Measurements from ENCODE around the gene GUCY1B1. TPM values are rescaled to one million over a fixed set of nuclear protein-coding genes. Genes with fewer than 3 reads are reported as not detected.

The GUCY1B1 gene
- total and polyA plus RNA-seq, 11 donors: 12.5 to 30.7 (median 18.5) TPM

GRCh38 chr4:155763551-155763950 lies 4.7 kb downstream of the GUCY1B1 start:
- peaks cover 0 to 14% (median 0%) of the 10 kb centered on the region in 9 donors for H3K36me3 ChIP-seq
- ATAC-seq (no peak), DNase-seq (no peak)
- peaks cover 0 to 6% (median 0%) of the 10 kb centered on the region in 9 donors for H3K27me3 ChIP-seq
- no peak overlapping the region for H3K27ac ChIP-seq
- H3K4me3 ChIP-seq: no peak overlapping the region
- H3K9me3 ChIP-seq: no peaks in the 10 kb centered on the region
- no peak for TF ChIP-seq POLR2A (IDR thresholded peaks at IDR 0.05)
- TF ChIP-seq, protein P1, sequence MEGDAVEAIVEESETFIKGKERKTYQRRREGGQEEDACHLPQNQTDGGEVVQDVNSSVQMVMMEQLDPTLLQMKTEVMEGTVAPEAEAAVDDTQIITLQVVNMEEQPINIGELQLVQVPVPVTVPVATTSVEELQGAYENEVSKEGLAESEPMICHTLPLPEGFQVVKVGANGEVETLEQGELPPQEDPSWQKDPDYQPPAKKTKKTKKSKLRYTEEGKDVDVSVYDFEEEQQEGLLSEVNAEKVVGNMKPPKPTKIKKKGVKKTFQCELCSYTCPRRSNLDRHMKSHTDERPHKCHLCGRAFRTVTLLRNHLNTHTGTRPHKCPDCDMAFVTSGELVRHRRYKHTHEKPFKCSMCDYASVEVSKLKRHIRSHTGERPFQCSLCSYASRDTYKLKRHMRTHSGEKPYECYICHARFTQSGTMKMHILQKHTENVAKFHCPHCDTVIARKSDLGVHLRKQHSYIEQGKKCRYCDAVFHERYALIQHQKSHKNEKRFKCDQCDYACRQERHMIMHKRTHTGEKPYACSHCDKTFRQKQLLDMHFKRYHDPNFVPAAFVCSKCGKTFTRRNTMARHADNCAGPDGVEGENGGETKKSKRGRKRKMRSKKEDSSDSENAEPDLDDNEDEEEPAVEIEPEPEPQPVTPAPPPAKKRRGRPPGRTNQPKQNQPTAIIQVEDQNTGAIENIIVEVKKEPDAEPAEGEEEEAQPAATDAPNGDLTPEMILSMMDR (IDR thresholded peaks at IDR 0.05): no peak
- peaks cover 0 to 22% (median 4%) of the 10 kb centered on the region in 12 donors for H3K4me1 ChIP-seq
- 84 to 92% (median 87%) methylated on average over 2 of the region's 2 CpGs for WGBS, 4 donors
- intact Hi-C loops (cut with DNase I): loop anchor here in 2 of 10 donors (5.0 to 10.0 kb wide), 2 partner anchors 89 to 96 kb away; partner anchors contain the start of gene GUCY1A1 (in 1 of the 2)

DNA sequence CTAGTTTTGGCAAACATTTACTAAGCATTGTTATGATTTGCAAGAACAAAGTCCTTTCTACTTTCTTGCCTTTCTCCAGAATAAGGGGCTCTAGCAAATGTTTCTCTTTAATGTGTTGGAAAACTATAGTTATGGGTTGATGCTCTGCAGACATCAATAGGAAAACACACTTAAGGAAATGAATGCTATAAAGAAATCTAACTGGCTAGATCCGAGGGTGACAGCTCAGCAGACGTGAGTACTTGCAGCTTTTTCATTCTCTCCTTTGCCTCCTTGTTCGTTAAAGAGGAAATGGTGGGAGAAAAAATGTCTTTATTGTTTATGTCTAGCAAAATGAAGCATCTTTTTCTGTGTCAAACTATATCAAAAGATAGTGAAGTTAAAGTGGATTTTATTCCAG lies 6.3 kb downstream of the GUCY1B1 start:
- intact Hi-C loops (cut with DNase I): loop anchor here in 1 of 10 donors (10.0 kb wide), 1 partner anchor 90 kb away; no protein-coding TSS in a partner anchor
- H3K9me3 ChIP-seq: no peaks in the 10 kb centered on the region
- no peak overlapping the region for H3K4me3 ChIP-seq
- H3K27me3 ChIP-seq: no peaks in the 10 kb centered on the region
- peak overlapping the region in 1 of 12 donors; percentile 2 for H3K27ac ChIP-seq
- no peak for ATAC-seq
- no peak for DNase-seq
- peaks cover 0 to 14% (median 0%) of the 10 kb centered on the region in 9 donors for H3K36me3 ChIP-seq
- no peak for TF ChIP-seq POLR2A (IDR thresholded peaks at IDR 0.05)
- TF ChIP-seq, protein P1 (IDR thresholded peaks at IDR 0.05): no peak
- H3K4me1 ChIP-seq: peaks cover 0 to 27% (median 4%) of the 10 kb centered on the region in 12 donors
- WGBS, 4 donors: 69 to 76% (median 72%) methylated on average over 3 of the region's 3 CpGs

DNA sequence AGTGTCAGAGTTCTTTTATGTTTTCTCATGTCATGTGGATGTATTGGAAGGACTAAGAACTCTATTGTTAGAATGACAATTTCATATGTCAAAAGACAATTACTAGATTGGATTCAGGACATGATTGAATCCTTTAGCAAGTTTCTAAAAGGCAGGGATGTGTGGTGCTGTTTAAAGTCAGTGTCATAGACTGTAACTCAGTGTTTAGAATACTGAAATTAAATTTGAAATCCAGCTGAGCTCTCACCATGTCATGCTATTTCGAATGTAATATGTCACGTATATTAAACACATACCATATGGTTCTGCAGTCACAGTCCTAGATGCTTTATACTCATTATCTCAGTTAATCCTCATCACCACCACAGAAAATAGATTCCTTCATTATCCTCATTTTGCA lies 7.8 kb downstream of the GUCY1B1 start:
- H3K27me3 ChIP-seq: no peaks in the 10 kb centered on the region
- no peak overlapping the region for H3K27ac ChIP-seq
- no peaks in the 10 kb centered on the region for H3K9me3 ChIP-seq
- TF ChIP-seq, protein P1 (IDR thresholded peaks at IDR 0.05): no peak
- TF ChIP-seq POLR2A (IDR thresholded peaks at IDR 0.05): no peak
- peaks cover 0 to 14% (median 0%) of the 10 kb centered on the region in 9 donors for H3K36me3 ChIP-seq
- intact Hi-C loops (cut with DNase I): loop anchor here in 1 of 10 donors (10.0 kb wide), 1 partner anchor 92 kb away; no protein-coding TSS in a partner anchor
- no peak overlapping the region for H3K4me3 ChIP-seq
- ATAC-seq (no peak), DNase-seq (no peak)
- peaks cover 0 to 23% (median 0%) of the 10 kb centered on the region in 12 donors for H3K4me1 ChIP-seq
- 78 to 88% (median 82%) methylated on average over 2 of the region's 2 CpGs for WGBS, 4 donors

- TF ChIP-seq, protein P1 (IDR thresholded peaks at IDR 0.05): no peak
- TF ChIP-seq POLR2A (IDR thresholded peaks at IDR 0.05): no peak
- DNase-seq: no peak
- Histone ChIP-seq H3K4me1 (peaks cover 0 to 23% (median 0%) of the 10 kb centered on the region in 12 donors), H3K36me3 (peaks cover 0 to 14% (median 0%) of the 10 kb centered on the region in 9 donors), H3K27me3 (no peaks in the 10 kb centered on the region), H3K27ac (no peak overlapping the region), H3K4me3 (no peak overlapping the region), H3K9me3 (no peaks in the 10 kb centered on the region)
- ATAC-seq: no peak
- intact Hi-C loops (cut with DNase I): loop anchor here in 1 of 10 donors (10.0 kb wide), 1 partner anchor 94 kb away; no protein-coding TSS in a partner anchor
These were observed 9.5 kb downstream of the GUCY1B1 start for GRCh38 chr4:155768370-155768769.

All from heart left ventricle (tissue), 16 donors.